Peyer's patch (tissue), 4 donors: Measurements from ENCODE around the gene ASB15.

ENCODE experiments used
- POLR2A ChIP-seq, 2 donors: fragments of 450-650 bp; IDR thresholded peaks; one replicate each; pipeline ENCODE4 v1.5.1; 2017; ENCODE audit warnings: antibody characterized with exemption in 2 of 2, mild to moderate bottlenecking in 2 of 2, moderate library complexity in 2 of 2
- TF ChIP-seq, protein P1 (sequence below), 6 experiments: fragments of 450-650 bp in 4 of 6; fragments of 200-600 bp in 2 of 6; sonication (generic) in 1 of 6; IDR thresholded peaks; one replicate each; pipeline ENCODE4 v1.5.1; 2017 to 2019; ENCODE audit warnings: antibody characterized with exemption in 6 of 6, mild to moderate bottlenecking in 3 of 6, moderate library complexity in 1 of 6

DNA sequence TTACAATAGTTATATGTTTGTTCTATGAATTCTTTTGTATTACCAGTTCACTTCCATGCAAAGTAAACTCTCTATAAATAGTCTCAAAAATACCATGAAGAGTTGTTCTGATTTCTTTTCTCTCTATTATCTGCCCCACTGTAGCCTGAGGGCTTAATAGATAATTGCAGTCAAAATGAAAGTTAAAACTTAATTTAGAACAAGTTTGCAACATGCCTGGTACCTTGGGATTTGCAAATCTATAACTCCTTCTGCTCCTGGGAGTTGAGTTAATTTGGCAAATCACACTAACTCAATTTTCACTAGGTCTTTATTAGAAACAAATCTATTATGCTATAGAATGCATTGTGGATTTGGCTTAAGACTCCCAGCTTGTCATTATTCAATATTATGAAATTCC is 22.2 kb upstream of the ASB15 start:
- TF ChIP-seq, protein P1, sequence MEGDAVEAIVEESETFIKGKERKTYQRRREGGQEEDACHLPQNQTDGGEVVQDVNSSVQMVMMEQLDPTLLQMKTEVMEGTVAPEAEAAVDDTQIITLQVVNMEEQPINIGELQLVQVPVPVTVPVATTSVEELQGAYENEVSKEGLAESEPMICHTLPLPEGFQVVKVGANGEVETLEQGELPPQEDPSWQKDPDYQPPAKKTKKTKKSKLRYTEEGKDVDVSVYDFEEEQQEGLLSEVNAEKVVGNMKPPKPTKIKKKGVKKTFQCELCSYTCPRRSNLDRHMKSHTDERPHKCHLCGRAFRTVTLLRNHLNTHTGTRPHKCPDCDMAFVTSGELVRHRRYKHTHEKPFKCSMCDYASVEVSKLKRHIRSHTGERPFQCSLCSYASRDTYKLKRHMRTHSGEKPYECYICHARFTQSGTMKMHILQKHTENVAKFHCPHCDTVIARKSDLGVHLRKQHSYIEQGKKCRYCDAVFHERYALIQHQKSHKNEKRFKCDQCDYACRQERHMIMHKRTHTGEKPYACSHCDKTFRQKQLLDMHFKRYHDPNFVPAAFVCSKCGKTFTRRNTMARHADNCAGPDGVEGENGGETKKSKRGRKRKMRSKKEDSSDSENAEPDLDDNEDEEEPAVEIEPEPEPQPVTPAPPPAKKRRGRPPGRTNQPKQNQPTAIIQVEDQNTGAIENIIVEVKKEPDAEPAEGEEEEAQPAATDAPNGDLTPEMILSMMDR (IDR thresholded peaks at IDR 0.05): no peak
- TF ChIP-seq POLR2A (IDR thresholded peaks at IDR 0.05): no peak
